Suprapubic skin (tissue), 3 donors: ENCODE data around the gene MYO16.

Experiments
- POLR2A ChIP-seq, 2 donors: fragments of 450-650 bp; IDR thresholded peaks; one replicate each; pipeline ENCODE4 v1.6.1; 2017; ENCODE audit warnings: antibody characterized with exemption in 2 of 2, mild to moderate bottlenecking in 2 of 2, moderate library complexity in 2 of 2
- TF ChIP-seq, protein P1 (sequence below), 2 donors: fragments of 200-600 bp in 1 of 2; fragments of 450-650 bp in 1 of 2; sonication (generic) in 1 of 2; IDR thresholded peaks; one replicate each; pipeline ENCODE4 v1.5.1; 2016 to 2019; ENCODE audit warnings: antibody characterized with exemption in 2 of 2, mild to moderate bottlenecking in 1 of 2, moderate library complexity in 1 of 2

DNA sequence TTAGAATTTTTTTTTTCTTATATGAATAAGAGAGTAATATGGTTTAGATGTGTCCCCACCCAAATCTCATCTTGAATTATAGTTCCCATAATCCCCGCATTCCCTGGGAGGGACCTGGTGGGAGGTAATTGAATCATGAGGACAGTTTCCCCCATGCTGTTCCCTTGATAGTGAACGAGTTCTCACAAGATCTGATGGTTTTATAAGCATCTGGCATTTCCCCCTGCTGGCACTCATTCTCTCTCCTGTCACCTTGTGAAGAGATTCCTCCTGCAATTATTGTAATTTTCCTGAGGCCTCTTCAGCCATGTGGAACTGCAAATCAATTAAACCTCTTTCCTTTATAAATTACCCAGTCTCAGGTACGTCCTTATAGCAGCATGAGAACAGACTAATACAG is 205.7 kb downstream of the MYO16 start:
- TF ChIP-seq, protein P1, sequence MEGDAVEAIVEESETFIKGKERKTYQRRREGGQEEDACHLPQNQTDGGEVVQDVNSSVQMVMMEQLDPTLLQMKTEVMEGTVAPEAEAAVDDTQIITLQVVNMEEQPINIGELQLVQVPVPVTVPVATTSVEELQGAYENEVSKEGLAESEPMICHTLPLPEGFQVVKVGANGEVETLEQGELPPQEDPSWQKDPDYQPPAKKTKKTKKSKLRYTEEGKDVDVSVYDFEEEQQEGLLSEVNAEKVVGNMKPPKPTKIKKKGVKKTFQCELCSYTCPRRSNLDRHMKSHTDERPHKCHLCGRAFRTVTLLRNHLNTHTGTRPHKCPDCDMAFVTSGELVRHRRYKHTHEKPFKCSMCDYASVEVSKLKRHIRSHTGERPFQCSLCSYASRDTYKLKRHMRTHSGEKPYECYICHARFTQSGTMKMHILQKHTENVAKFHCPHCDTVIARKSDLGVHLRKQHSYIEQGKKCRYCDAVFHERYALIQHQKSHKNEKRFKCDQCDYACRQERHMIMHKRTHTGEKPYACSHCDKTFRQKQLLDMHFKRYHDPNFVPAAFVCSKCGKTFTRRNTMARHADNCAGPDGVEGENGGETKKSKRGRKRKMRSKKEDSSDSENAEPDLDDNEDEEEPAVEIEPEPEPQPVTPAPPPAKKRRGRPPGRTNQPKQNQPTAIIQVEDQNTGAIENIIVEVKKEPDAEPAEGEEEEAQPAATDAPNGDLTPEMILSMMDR (IDR thresholded peaks at IDR 0.05), result no peak
- TF ChIP-seq POLR2A (IDR thresholded peaks at IDR 0.05), result no peak
